ENCODE measurements around the gene FCN1.

The FCN1 gene

DNA sequence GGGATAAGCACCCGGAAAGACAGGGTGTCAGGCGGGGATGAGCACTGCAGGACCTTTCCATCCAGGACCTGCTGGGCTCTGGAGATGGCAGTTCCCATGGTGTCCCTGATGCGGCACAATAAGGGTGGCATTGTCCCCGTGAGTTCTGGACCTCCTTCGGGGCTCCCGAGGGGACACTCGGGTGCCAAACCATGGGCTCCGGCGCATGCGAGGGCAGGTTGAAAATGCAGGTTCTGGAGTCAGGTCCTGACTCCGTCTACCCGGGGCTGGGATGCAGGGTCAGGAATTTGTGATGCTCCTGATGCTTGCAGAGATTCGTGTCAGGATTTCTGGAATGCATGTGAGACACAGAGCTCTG, 36.4 kb downstream of the FCN1 start:
- TF ChIP-seq REST (IDR thresholded peaks at IDR 0.05; ENCODE audit: insufficient read depth in 1 of 2, low read depth in 2 of 2, low read length in 2 of 2) (no peak), POLR2AphosphoS5 (IDR thresholded peaks at IDR 0.05; ENCODE audit: low read depth, low read length) (no peak), SIN3A (IDR thresholded peaks at IDR 0.05; ENCODE audit: borderline replicate concordance, insufficient read depth, low read length) (no peak), FOXP2 (optimal IDR thresholded peaks at IDR 0.05; ENCODE audit: borderline replicate concordance, extremely low read depth, extremely low read length, insufficient read depth) (no peak), TAF1 (IDR thresholded peaks at IDR 0.05; ENCODE audit: borderline replicate concordance, insufficient read depth, low read length) (no peak)

DNA sequence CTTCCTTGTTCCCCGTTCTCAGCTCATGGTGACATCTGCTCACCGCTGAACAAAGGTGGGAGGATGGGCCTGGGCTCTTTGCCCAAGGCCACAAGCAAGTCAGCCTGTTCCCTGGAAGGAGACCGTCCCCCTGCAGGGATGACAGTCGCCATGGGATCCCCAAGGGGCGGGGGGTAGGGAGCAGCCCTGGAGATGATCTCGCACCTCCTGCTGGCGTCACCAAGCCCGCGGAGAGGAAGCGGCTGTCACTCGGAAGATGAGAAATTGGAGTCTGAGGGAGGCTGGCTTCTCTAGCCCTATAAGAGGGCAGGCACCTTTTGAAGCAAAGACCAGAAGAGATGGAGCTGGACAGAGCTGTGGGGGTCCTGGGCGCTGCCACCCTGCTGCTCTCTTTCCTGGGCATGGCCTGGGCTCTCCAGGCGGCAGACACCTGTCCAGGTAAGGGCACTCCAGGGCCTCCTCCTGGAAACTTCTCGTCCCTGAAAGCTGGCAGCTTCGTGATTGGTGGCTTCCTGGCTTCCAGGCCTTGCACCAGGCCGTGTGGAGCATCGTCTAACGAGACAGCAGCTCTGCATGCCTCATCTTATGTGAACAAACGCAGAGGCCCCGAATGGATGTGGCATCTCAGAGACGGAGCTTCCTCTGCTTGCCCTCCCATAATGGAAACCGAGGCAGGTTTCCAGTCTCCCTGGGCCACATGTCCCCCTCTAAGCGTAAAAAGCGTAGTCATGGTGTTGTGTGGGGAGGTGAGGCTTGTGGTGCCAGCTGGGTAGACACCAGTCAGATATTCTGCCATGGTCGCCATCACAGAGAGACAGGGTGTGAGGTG, 37.0 kb downstream of the FCN1 start, which contains the start of gene FCN2:
Gene FCN2, plus strand, starts transcription at position 327 of the 829 bp plus-strand sequence. Its CDS starts 12 bp downstream, at position 339.
- no peak for TF ChIP-seq TAF1 (IDR thresholded peaks at IDR 0.05; ENCODE audit: borderline replicate concordance, insufficient read depth, low read length)
- TF ChIP-seq POLR2AphosphoS5 (IDR thresholded peaks at IDR 0.05; ENCODE audit: low read depth, low read length): no peak
- TF ChIP-seq REST (IDR thresholded peaks at IDR 0.05; ENCODE audit: insufficient read depth in 1 of 2, low read depth in 2 of 2, low read length in 2 of 2): no peak
- TF ChIP-seq FOXP2 (optimal IDR thresholded peaks at IDR 0.05; ENCODE audit: borderline replicate concordance, extremely low read depth, extremely low read length, insufficient read depth): no peak
- TF ChIP-seq SIN3A (IDR thresholded peaks at IDR 0.05; ENCODE audit: borderline replicate concordance, insufficient read depth, low read length): no peak

GRCh38 chr9:134879664-134880483, 37.8 kb downstream of the FCN1 start:
- no peak for TF ChIP-seq POLR2AphosphoS5 (IDR thresholded peaks at IDR 0.05; ENCODE audit: low read depth, low read length)
- TF ChIP-seq SIN3A (IDR thresholded peaks at IDR 0.05; ENCODE audit: borderline replicate concordance, insufficient read depth, low read length): no peak
- no peak for TF ChIP-seq FOXP2 (optimal IDR thresholded peaks at IDR 0.05; ENCODE audit: borderline replicate concordance, extremely low read depth, extremely low read length, insufficient read depth)
- no peak for TF ChIP-seq REST (IDR thresholded peaks at IDR 0.05; ENCODE audit: insufficient read depth in 1 of 2, low read depth in 2 of 2, low read length in 2 of 2)
- no peak for TF ChIP-seq TAF1 (IDR thresholded peaks at IDR 0.05; ENCODE audit: borderline replicate concordance, insufficient read depth, low read length)

DNA sequence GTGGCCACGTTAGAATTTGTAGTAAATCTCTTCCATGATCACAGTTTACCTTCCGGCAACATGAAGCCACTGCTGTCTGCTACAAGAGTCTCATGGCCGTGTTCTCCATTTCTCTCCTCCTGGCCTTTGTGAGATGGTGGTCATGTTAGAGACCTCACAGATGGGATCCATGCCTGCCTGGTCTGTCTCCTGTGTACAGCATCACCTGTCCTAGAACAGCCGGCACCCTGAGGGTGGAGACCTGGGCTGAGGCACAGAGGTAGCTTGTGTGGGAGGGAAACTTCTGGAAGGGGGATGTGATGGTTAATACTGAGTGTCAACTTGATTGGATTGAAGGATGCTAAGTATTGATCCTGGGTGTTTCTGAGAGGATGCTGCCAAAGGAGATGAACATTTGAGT, 40.2 kb downstream of the FCN1 start:
- TF ChIP-seq FOXP2 (optimal IDR thresholded peaks at IDR 0.05; ENCODE audit: borderline replicate concordance, extremely low read depth, extremely low read length, insufficient read depth) (no peak), POLR2AphosphoS5 (IDR thresholded peaks at IDR 0.05; ENCODE audit: low read depth, low read length) (no peak), TAF1 (IDR thresholded peaks at IDR 0.05; ENCODE audit: borderline replicate concordance, insufficient read depth, low read length) (no peak), SIN3A (IDR thresholded peaks at IDR 0.05; ENCODE audit: borderline replicate concordance, insufficient read depth, low read length) (no peak), REST (IDR thresholded peaks at IDR 0.05; ENCODE audit: insufficient read depth in 1 of 2, low read depth in 2 of 2, low read length in 2 of 2) (no peak)

All from PFSK-1 (cell line).